HG03045 (cell line): ENCODE results near the gene P2RY4.
"Not testable (repeated sequence)": the region's sequence is repeated elsewhere in the genome, so short reads cannot be mapped to it uniquely, and the experiment has no call there.

Experiments used
- ATAC-seq: cut with Tn5 transposase; IDR thresholded peaks from one replicate; pipeline ENCODE4 v1.9.1; 2021; ENCODE audit warnings: mild to moderate bottlenecking, moderate library complexity; ENCODE audit not compliant: unreplicated experiment

The P2RY4 gene

GRCh38 chrX:70244881-70245280 lies 15.1 kb downstream of the P2RY4 start:
- ATAC-seq: no peak

- not testable (repeated sequence) for ATAC-seq
Observed at GRCh38 chrX:70243601-70244000, 16.4 kb downstream of the P2RY4 start.

- ATAC-seq: no peak
Observed at GRCh38 chrX:70241501-70241900, 18.5 kb downstream of the P2RY4 start.

GRCh38 chrX:70240751-70241150 lies 19.3 kb downstream of the P2RY4 start:
- no peak for ATAC-seq

GRCh38 chrX:70234355-70234754 lies 25.6 kb downstream of the P2RY4 start, which contains the start of gene AWAT1:
AWAT1 (plus strand) TSS chrX:70234655; CDS start chrX:70234696, 41 bp downstream.
- ATAC-seq: no peak

GRCh38 chrX:70231666-70232065 lies 28.3 kb downstream of the P2RY4 start:
- no peak for ATAC-seq

GRCh38 chrX:70226687-70227086 lies 33.3 kb downstream of the P2RY4 start:
- ATAC-seq: no peak

GRCh38 chrX:70226048-70226447 lies 34.0 kb downstream of the P2RY4 start:
- no peak for ATAC-seq

- no peak for ATAC-seq
Observed at GRCh38 chrX:70219938-70220764, 39.9 kb downstream of the P2RY4 start.

GRCh38 chrX:70209570-70209969 lies 50.4 kb downstream of the P2RY4 start:
- not testable (repeated sequence) for ATAC-seq

GRCh38 chrX:70208479-70208878 lies 51.5 kb downstream of the P2RY4 start:
- ATAC-seq: no peak
